Epithelial cell of proximal tubule (primary cell): ENCODE results near the gene UTF1. TPM values are rescaled to one million over a fixed set of nuclear protein-coding genes. Genes with fewer than 3 reads are reported as not detected.

Experiments
- DNase-seq: peaks from one replicate; pipeline ENCODE4 v3.0.0-alpha.2; 2011; ENCODE audit warnings: low read depth
- H3K4me3 ChIP-seq: 2 replicates; pipeline ENCODE4 v1.5.1; 2011; ENCODE audit warnings: low read depth, mild to moderate bottlenecking, low read length
- total RNA-seq: library from RNA; depleted of rRNA; stranded (reverse); fragments of >200 nt; gene quantifications from 2 replicates; pipeline ENCODE4 v1.2.3, GENCODE V29; 2015
- TF ChIP-seq, protein P1 (sequence below): conservative IDR thresholded peaks from 2 replicates; pipeline ENCODE4 v1.5.1; 2012; ENCODE audit warnings: low read depth, mild to moderate bottlenecking, low read length

The UTF1 gene
- total RNA-seq, 1 donor from 2014 or later: not detected

DNA sequence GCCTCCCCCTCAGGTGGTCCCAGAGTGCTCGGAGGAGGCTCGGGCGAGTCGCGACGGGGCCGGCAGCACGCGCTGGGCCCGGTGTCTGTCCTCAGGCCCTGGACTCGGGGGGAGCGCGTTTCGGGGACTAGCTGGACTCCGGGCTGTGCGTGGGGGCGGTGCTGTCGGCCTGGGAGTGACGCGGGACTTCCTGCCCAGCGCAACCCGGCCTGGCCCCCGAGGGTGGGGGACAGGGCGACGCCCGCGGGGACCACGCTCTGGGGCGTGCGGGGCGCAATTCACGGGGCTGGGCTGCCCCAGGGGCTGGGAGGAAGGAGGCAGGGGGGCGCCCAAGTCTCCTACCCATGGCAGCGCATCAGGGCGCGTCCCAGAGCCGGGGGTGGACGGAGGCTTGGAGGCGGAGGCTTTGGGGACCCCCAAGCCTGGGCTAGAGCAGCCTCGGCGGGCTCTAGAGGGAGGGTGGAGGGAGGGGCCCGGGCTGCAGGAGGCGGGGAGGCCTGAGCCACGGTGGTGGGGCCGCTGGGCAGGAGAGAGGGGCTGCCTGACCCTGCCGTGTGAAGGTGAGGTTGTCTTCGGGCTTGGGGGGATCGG lies 5.3 kb downstream of the UTF1 start:
- no peak for DNase-seq
- H3K4me3 ChIP-seq: no peak overlapping the region
- TF ChIP-seq, protein P1, sequence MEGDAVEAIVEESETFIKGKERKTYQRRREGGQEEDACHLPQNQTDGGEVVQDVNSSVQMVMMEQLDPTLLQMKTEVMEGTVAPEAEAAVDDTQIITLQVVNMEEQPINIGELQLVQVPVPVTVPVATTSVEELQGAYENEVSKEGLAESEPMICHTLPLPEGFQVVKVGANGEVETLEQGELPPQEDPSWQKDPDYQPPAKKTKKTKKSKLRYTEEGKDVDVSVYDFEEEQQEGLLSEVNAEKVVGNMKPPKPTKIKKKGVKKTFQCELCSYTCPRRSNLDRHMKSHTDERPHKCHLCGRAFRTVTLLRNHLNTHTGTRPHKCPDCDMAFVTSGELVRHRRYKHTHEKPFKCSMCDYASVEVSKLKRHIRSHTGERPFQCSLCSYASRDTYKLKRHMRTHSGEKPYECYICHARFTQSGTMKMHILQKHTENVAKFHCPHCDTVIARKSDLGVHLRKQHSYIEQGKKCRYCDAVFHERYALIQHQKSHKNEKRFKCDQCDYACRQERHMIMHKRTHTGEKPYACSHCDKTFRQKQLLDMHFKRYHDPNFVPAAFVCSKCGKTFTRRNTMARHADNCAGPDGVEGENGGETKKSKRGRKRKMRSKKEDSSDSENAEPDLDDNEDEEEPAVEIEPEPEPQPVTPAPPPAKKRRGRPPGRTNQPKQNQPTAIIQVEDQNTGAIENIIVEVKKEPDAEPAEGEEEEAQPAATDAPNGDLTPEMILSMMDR: no peak

DNA sequence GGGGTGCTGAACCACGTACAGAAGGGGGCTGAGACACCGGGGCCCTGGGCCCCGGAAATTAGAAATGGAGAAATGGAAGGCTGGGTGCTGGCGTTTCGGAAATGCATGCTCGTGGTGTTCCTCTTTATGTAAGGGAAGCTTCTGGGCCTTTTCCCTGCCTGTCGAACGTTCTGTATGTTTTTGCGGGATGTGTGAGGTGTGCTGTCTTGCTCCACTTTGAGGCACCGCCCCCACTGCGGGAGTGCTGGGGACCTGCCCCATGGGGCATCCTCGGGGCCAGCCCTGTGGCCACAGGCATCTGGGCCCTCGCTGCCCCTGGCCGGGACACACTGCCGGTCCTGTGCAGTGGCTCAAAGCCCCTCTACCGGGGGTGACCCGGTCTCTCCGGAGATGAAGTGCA lies 5.9 kb downstream of the UTF1 start:
- no peak for DNase-seq
- TF ChIP-seq, protein P1: no peak

DNA sequence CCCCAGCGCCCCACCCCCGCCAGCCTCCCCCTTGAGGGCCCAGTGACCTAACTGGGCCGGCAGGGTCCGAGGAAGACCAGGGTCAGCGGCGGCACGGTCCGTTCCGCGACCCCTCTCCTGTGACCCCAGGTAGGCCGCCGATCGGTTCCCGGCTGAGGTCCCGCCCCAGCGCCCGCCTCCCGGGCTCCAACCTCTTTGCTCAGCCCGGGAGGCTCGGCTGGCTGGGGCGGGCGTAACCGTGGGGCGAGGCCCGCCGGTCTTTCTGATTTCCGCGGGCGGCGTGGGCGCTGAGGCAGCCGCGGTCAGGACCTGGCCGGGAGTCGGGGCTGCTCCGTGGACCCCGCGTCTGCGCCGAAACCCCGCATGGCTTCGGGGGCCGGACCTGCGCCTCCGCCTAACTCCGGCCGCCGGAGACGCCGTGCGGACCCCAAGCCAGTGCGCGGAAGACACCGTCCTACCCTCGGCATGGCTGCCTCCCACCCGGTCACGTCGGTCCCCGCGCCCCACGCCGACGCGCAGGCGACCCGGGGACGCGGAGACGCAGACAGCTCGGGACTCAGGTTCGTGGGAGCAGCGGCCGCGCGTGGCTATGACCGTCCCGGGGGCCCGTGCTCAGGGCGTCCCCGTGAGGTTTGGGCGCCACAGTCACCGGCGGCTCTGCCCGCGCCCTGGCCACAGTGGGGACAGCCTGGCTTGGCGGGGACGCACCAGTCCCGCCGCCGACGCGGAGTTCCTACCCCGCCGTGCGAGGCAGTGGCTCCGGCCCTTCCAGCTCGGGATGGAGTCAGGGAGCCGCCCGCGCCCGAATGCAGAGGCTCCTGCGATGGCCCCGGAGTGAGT lies 6.6 kb downstream of the UTF1 start:
- TF ChIP-seq, protein P1: no peak
- no peak overlapping the region for H3K4me3 ChIP-seq
- DNase-seq: no peak

More for the DNA sequence above, 5.9 kb downstream of the UTF1 start:
- no peak overlapping the region for H3K4me3 ChIP-seq

DNA sequence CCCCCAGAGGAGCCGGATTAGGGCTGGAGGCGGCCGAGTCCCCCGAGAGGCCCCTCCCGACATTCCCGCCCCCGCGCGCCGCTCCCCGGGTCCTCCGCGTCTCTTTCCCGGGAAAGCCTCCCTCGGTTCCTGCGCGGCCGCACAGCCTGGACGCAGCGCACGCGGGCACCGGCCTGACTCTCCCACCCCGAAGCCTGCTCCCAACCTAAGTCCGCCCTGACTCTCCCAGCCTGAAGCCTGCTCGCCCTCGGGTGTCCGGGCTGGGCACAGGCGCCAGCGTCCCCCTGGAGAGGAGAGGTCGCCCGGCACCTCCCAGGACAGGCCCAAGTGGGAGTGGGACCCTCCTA lies 7.2 kb downstream of the UTF1 start:
- TF ChIP-seq, protein P1: no peak
- no peak overlapping the region for H3K4me3 ChIP-seq
- DNase-seq: no peak

DNA sequence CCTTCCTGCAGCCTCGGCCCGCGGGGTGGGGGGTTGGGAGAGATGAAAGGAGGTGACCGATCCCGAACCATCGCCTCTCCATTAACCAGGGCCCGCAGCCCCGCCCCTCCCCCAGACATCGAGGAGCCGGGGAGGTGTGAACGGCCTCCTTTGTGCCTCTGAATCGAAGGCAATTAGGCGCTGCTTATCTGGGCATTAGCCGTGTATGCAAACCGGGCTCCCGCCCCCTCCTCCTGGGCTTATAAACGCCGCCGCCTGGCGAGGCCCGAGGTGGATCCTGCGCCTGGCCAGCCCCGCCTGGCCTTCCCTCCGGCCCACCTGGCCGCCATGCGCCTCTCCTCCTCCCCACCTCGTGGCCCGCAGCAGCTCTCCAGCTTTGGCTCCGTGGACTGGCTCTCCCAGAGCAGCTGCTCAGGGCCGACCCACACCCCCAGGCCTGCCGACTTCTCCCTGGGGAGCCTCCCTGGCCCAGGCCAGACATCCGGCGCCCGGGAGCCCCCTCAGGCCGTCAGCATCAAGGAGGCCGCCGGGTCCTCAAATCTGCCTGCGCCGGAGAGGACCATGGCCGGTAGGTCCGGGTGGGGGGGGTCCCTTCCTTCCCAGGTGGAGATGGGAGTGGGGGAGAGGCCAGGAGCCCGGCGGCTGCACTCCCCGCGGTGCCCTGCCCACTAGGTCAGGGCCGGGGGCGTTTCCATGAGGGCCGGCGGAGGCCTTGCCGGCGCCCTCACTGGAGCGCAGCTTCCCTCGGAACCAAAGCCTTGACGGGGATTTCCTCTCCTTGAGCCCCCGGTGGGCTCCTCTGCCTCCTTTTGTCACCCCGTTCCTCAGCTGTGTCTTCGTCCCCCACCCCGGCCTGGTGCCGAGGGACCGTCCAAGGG lies 7.8 kb downstream of the UTF1 start, which contains the start of gene VENTX:
Gene VENTX, plus strand, starts transcription at position 268 of the 878 bp plus-strand sequence. Its CDS starts 60 bp downstream, at position 328.
- H3K4me3 ChIP-seq: no peak within 1 kb of the TSS
- DNase-seq: no peak
- TF ChIP-seq, protein P1: no peak

DNA sequence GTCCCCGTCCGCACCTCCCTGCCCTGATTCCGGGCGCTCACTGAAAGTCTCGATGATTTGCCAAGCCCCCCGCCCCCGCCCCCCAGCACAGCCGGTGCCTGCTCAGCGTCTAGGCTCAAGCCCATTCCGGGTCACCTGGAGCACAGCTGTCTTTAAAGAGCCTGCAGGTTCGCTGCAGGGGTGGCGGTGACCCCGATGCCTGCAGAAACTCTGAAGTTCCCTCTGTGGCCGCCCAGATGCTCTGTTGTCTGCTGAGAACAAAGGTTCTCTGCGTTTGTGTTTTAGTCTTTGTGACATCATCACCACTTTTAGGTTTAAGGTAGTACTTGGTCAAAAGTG lies 8.4 kb downstream of the UTF1 start:
- DNase-seq: no peak
- TF ChIP-seq, protein P1: no peak
- H3K4me3 ChIP-seq: no peak overlapping the region
